HPDE6-E6E7 (cell line): ENCODE data around the gene HMCN2.

Source experiments
- DNase-seq: peaks from one replicate; pipeline ENCODE4 v3.0.0; 2011; ENCODE audit warnings: missing footprints; ENCODE audit errors: extremely low spot score

Gene HMCN2

DNA sequence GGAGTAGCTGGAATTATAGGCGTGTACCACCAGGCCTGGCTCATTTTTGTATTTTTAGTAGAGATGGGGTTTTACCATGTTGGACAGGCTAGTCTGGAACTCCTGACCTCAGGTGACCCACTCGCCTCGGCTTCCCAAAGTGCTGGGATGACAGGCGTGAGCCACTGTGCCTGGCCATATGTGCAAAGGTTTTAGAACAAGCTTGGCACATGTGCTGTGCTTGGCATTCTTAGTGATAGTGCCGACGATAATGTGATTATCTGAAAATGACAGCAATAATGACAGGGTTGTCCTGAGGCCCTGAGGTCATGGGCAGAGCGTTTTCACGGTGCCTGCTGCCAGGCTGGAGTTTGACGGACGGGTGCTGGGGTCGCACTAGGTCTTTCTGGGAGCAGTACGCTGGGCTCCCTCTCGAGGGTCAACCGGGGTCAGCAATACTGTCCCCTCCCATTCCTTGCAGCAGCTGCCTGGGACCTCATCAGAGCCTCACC lies 42.6 kb downstream of the HMCN2 start:
- no peak for DNase-seq

DNA sequence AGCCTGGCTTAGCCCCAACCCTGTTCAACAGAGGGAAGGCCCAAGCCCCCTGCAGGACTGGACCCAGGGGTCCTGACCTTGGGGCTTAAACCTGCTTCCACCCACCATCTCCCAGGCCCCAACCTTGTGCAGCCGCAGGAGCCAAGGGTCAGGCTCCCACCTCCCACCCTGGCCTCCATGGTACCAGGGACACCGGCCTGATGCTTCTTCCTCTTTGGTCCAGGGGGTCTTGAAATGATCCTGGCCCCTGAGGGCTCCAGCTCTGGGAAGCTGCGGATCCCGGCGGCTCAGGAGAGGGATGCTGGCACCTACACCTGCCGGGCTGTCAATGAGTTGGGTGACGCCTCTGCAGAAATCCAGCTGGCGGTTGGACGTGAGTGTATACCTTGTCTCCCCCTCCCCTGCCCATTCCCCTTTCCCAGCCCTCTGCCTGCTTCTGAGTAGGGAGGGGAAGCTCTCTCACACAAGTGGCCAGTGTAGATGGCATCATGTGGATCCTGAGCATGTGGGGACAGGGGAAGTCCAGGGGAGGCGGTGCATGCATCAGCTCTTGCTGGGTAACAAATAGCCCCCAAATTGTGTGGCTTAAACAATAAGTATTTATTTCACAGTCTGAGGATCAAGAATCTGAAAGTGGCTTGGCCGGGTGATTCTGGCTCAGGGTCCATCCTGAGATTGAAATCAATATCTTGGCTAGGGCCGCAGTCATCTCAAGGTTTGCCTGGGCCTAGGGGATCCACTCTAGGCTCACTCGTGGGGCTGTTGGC lies 44.3 kb downstream of the HMCN2 start:
- no peak for DNase-seq

DNA sequence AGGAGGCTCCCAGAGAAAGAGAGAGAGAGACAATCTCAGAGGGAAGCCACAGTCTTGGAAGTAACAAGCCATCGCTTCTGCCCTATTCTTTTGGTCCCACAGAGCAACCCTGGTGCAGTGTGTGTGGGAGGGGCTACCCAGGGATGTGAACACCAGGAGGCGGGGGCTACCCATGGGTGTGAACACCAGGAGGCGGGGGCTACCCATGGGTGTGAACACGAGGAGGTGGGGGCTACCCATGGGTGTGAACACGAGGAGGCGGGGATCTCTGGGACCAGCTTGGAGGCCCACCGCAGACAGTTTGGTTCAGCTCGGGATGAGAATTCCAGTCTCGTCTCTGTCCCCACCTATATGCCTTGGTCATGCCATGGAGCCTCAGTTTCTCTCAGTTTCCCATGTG lies 44.9 kb downstream of the HMCN2 start:
- DNase-seq, result no peak

DNA sequence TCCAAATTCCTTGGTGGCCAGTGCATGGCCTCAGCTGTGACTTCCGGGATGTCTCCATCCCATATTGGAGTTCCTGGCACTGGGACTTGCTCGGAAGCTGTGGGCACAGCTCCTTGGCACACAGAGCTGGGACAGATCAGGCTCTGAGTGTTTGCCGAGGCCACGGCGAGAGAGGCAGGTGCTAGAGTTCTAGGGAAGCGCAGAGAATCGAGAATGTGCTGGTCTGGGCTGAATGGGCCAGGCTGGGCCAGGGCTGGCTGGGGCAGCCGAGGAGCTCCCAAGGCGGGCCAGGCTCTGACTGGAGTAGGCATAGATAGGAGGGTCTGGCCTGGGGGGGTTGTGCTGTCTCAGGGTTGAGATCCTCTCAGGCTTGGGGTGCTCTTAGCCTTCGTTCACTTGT lies 45.4 kb downstream of the HMCN2 start:
- no peak for DNase-seq

DNA sequence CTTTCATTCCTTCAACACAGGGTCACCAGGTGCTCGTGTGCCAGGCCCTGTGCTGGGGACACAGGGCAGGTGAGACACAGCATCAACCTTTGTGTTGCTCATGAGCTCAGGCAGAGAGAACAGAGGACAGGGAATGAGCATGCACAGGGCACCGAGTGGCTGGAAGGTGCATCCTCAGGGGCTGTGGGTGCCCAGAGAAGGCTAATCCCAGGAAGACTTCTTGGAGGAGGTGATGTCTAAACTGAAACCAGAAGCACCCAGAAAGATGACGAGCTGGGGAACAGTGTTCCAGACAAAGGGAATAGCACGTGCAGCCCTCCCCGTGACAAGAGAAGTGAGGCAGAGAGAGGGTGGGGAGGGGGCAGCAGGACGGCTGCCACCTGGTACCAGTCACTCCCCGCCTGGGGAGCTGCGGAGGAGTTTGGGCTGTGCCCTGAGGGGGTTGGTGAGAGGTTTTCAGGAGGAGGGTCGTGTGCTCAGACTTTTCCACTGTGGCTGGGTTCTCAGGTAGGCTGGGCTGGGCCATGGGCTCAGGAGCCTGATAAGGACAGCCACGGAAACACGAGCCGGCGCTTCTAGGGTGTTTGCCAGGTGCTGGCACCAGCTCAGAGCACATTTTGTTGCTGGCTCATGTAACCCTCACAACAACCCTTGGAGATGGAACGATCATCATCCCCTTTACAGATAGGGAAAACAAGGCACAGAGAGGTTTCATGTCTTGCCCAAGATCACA lies 46.0 kb downstream of the HMCN2 start:
- no peak for DNase-seq

DNA sequence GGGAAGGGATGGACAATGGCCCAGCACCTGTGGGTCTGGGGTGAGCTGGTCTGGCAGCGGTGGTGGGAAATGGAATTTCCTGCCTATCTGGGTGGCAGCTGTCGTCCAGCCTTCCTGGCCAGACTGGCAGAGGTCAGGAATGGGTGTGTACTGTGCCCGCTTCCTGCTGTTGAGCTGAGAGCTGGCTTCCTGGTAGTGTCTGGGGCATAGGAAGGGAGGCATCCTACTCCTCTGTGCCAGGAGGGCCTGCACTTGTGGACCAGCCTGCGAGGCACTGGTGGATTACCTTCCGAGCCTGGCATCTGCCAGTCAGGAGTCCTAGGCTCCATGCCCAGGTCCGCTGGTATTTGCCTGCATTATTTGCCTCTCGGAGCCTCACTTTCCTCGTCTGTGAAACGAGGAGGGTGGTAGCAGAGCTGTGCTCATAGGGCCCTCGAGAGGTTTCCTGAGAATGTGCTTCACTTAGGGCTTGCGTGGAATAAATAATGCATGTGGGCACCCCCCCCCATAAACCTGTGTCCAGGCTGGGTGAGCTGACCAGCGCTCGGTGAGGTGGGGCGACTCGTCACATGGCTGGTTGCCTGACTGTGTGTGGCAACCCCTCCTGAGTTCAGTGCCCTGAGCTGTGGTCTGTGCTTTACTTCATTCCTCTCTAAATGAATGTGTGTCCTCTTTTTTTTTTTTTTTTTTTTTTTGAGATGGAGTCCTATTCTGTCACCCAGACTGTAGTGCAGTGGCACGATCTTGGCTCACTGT lies 47.7 kb downstream of the HMCN2 start:
- no peak for DNase-seq

DNA sequence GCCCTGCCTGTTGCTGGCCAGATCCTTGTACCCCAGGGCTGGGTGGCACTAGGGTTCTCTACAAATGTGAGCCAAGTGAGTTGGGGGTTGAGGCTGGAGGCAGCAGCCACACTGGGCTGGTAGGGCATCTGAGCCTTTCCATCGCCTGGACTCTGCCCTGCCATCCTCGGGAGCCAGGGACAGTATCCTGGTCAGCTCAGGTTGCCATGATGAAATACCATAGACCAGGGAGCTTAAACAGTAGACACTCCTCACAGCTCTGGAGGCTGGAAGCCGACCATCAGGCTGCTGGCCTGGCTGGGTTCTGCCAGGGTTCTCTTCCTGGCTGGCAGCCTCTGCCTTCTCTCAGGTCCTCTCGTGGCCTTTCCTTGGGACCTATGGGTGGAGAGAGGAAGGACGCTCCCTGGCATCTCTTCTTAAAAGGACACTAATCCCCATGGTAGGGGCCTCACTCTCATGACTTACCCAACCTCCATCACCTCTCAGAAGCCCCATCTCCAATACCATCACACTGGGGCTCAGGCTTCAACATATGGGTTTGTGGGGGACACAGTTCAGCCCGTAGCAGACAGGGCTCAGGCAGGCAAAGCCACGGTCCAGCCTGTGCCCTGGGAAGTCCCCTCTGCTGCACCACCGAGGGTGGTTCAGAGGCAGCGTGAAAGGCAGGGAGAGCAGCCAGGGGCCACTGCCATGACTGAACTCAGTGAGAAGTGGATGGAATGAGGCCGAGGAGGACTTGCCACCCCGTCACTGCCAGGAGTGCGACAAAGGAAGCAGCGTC lies 50.1 kb downstream of the HMCN2 start:
- DNase-seq, result no peak

DNA sequence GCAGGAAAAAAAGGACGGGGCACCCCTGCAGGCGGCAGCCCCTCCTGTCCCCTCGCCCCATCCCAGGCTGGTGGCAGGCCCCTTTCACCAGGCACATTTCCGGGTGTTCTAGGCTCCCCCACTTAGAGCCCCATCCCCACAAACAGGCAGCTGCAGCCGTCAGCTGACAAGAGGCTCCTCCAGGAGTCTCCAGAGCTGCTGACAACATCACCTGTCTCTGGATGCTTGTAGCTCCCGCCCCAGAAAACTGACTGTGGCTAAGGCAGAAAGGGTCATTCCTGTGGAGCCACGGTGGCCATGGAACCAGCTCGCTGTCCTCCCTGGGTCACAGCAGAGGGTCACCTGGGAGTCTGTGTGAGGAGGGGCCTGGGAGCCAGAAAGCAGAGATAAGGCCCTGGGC lies 50.9 kb downstream of the HMCN2 start:
- DNase-seq, result no peak

DNA sequence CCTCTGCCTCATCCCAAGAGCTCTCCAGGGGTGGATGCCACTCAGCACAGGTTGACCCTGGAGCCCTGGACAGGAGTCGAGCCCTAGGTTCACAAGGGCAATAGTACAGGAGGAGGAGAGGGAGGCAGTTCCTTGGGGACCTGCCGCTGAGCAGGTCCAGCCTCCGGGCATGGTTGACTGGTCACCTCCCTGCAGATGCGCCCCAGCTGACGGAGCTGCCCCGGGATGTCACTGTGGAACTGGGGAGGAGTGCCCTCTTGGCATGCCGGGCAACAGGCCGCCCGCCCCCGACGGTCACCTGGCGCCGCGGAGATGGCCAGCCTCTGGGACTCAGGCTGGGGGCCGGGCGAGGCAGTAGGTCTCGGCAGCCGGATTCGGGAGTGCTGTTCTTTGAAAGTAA lies 53.7 kb downstream of the HMCN2 start:
- DNase-seq, result no peak

DNA sequence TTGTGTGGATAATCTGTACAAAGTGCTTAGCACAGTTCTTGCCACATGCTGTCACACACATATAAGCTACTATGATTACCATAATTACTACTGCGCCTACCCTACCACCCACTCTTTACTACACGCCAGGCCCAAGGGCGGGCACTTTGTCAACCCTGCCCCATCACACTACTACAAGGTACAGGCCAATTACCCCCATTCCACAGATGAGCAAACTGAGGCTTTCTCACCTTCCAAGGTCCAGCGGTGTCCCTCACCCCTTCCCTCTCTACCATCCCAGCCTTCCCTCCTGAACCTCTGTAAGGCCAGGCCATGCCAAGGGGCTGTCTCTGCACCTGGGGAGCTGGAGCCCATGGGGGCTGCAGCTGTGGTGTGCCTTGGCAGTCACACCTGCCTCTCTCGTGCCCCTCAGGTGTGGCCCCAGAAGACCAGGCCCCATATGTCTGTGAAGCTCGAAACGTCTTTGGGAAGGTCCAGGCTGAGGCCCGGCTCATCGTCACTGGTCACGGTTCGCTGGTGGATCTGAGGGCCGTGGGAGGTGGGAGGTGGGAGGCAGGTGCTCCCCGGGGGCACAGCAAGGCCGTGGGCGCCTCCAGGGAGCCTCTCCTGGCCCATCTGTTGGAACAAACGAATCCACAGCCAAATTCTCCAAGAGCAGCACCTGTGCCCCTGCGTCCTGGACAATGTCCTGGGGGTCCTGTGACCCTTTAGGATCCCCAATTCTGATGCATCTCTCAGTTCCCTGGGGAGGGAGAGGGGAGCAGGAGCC lies 54.6 kb downstream of the HMCN2 start:
- no peak for DNase-seq

DNA sequence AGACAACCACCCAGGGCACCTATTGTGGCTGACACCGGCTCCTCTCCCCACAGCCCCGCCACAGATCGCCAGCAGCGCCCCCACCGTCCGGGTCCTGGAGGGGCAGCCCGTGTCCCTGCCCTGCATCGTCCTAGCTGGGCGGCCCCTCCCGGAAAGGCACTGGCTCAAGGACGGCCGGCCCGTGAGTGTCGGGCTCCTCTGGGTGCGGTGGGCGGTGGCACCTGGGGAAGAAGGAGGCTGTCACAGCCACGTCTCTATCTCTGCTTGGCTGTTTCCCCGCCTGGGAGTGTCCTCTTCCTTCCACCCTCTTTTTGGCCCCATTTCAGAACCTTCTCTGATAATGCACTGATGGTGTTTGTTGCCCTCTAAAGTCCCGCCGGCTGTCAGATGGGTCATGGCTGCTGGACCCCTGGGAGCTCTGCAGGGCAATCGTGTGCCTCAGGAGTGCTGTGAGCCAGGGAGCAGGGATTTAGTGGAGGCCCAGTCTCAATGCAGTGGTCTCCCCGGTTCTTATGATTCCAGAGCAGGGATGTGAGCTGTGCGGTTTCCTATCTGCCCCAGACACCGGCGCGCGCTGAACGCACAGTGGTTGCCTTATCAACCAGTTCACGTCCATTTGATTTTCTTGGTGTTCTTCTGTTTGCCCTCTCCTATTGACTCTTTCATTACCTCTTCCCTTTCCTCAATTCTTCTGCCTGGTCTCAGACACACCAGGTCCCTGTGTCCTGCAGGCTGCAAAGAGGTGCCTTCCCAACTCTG lies 55.3 kb downstream of the HMCN2 start:
- DNase-seq, result no peak

DNA sequence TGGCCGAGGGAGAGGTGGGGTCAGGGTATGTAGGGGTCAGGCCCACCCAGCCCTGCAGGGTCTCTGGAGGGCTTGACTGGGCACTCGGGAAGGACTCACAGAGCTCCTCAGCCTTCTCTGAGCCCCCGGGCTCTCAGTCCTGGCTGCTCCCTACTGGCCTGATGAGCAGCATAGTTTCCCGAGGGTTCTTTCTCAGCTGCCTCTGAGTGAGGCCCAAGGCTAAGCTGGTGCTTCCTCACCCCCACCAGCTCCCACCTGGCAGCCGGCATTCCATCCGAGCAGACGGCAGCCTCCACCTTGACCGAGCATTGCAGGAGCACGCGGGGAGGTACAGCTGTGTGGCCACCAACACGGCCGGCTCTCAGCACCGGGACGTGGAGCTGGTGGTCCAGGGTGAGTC lies 56.0 kb downstream of the HMCN2 start:
- no peak for DNase-seq

DNA sequence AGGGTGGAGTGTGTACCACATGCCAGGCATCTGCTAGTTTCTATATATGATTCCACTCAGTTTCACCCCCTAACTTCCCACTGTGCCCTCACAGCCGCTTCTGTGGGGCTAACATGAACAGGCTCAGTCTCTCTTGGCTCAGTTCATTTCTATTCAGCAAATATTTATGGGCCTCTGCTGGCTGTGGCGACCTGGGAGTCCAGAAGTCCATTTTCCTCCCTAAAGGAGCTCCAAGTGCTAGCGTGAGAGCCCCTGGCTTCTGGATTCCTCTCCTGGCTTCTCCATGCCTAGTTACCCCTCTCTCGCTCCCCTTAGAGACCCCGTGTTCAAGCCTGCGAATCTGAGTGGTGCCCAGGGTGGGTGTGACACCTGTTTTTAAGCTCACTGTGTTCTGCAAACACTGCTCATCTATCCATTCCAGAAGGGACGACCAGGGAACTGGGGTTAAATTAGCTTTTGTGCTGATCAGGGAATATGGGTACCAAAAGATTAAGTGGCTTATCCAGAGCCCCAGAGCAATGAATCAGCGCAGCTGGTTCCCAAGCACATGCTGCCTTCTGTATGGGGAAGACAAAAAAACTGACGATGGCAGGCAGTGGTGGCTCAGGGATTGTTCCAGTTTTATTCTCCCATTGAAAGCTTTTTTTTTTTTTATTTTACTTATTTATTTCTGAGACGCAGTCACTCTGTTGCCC lies 57.6 kb downstream of the HMCN2 start:
- DNase-seq, result no peak

DNA sequence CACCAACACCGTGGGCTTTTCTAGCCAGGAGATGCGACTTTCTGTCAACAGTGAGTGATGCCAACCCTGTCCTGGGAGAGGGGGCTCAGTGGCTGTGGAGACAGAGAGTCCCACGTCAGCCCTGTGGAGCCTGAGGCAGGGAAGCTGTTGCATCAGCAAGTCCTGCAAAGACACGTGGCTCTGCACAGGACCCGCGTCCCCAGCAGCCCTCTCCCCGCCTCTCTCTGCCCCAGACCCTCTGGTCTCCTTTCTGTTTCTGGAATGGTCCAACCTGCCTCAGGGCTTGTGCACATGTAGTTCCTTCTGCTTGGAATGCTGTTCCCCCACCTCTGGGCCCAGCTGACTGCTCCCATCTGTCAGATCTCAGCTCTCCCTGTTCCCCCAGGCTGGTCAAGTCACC lies 60.4 kb downstream of the HMCN2 start:
- no peak for DNase-seq

DNA sequence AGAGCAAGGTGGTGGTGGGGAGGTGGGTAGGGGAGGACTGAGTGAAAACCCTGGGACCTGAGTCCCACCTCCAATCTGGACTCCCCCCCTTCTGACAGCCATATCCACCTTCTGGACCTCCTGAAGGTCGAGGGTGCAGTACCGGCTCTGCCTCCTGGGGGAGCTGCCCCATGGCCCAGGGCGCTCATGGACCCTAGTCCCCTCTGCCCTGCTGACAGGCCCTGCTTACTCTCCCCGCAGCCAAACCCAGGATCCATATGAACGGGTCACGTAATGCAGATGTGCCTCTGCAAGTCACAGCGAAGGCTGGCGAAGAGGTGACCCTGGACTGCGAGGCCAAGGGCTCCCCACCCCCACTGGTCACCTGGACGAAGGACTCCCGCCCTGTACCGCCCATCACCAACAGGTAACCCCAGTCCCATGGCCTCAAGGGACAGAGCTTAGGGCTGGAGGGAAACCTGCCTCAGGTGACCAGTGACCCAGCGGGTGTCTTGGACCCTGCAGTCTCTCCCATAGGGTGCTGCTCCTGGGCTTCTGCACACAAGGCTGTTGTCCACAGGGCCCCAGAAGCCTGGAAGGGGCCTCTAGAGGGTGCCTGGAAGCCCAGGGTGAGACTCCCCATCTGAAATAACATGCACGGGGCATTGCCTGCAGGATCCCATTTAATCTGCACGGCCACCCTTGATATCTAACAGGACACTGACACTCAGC lies 61.7 kb downstream of the HMCN2 start:
- no peak for DNase-seq

DNA sequence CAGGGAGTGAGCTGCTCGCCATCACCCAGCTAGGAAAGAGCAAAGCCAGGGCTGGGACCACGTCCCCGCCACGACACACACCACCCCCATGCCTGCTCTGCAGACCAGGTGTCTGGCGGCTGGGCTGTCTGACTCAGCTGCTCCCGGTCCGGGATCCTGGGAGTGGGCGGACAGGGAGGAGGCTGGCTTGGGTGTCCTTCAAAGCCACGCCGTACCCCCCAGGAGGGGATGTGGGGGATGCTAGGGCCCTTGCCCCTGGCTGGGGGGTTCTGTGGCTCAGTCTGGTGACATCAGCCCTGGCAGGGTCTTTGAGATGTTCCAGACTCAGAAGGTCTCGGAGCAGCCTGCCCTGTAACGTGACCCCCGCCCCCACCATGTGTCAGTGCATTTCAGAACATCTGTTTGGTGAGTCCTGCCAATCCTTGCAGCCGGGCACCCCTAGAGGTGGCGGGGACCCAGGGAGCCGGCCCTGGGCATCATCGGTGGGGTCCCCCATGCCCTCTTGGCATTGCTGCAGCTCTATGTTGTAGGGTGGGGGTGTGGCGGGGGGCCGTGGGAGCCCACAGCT lies 62.3 kb downstream of the HMCN2 start:
- DNase-seq, result no peak

DNA sequence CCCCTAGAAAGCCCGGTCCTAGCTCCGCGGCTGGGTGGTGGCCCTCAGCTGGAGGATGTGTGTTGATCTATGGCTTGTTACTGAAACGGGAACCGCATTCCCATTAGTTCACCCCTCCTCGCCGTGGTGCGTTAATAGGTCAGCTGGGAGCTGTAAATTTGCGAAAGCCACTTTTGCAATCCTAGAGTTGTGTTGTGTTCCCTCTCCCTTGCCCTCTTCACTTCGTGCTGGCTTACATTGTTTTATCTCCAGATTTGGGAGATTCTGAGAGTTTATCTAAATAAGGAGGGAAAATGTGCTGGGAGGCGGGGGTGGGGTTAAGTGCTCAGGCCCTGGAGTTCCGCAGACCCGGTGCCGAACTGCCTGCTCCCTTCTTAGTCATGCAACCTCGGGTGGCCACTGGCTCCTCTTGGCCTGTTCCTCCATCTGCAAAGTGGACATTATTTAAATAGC lies 62.8 kb downstream of the HMCN2 start:
- no peak for DNase-seq

DNA sequence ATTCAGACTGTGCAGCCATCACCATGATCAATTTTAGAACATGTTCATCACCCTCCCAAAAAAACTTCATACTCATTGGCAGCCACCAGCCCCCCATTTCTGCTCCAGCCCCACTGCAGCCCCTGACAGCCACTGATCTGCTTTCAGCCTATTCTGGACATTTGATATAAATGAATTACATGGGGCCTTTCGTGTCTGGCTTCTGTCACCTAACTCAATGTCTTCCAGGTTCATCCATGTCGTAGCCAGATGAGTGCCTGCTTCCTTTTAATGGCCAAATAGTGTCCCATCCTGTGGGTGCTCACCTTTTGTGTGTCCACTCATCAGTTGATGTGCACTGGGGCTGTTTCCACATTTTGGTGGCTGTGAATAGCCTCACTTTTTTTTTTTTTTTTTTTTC lies 63.5 kb downstream of the HMCN2 start:
- no peak for DNase-seq
